GM18868 (cell line): ENCODE data around the gene ST3GAL5.
"Not testable (repeated sequence)": the region's sequence is repeated elsewhere in the genome, so short reads cannot be mapped to it uniquely, and the experiment has no call there.

ENCODE experiments used
- ATAC-seq: cut with Tn5 transposase; IDR thresholded peaks from one replicate; pipeline ENCODE4 v1.9.1; 2021; ENCODE audit warnings: mild to moderate bottlenecking, moderate library complexity; ENCODE audit not compliant: unreplicated experiment

ST3GAL5 gene

DNA sequence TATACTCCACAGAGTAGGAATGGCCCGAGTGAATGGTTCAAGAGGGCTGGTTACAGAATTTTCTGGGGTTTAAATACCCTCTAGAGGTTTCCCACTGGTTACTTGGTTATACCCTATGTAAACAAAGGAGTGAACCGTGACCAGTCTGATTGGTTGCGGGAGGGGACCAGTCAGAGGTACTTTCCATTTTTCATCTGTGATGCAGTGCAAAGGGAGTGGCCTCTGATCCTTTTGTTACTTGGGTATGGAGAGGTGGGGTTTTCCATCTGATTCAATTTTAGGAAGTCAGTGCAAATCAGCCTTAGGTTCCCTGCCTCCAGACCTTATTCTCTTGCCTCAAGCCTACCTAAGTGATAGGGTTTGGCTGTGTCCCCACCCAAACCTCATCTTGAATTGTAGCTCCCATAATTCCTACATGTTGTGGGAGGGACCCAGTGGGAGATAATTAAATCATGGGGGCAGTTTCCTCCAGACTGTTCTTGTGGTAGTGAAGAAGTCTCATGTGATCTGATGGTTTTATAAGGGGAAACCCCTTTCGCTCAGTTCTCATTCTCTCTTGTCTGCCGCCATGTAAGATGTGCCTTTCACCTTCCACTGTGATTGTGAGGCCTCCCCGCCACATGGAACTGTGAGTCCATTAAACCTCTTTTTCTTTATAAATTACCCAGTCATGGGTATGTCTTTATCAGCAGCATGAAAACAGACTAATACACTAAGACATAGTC is 5.9 kb upstream of the ST3GAL5 start:
- not testable (repeated sequence) for ATAC-seq

DNA sequence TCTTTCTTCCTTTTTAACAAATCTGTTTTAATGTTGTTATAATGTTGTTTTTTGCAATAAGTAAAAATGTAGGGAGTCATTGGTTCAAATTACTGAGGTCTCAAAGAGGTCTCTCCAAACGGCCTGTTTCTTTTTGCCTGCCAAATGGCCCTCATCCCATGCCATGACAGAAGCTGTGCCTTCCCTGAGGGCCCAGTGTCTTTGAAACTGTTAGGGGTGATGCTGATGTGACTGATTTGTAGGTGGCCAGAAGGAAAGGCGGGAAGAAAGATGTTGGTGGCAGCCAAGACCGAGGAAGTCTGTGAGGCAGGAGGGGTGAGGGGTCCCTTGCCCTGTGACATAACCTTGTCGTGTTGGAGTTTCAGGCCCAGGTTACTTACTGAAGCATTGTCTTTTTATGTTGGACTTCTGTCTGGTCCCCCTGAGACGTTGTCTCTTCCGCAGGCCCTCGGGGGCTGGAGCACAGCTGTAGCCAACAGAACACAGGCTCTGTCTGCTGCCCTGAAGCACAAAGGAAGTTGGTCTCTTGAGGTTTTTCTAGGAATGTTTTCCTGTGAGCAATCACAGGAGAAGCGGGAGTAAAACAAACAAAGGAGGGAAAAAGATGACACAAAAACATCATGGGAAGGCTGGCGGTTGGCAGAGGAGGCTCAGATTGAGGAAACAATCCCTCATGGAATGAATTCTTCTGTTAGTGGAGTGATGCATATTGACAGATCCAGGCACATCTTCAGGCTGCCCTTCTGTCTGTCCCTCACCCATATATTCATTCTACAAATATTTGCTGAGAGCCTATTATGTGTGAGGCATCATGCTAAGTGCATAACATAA is 4.9 kb upstream of the ST3GAL5 start:
- ATAC-seq, result no peak

GRCh38 chr2:85892216-85892944 is 3.6 kb upstream of the ST3GAL5 start:
- ATAC-seq, result no peak

- no peak for ATAC-seq
Observed at GRCh38 chr2:85890522-85891176, 1.9 kb upstream of the ST3GAL5 start.

DNA sequence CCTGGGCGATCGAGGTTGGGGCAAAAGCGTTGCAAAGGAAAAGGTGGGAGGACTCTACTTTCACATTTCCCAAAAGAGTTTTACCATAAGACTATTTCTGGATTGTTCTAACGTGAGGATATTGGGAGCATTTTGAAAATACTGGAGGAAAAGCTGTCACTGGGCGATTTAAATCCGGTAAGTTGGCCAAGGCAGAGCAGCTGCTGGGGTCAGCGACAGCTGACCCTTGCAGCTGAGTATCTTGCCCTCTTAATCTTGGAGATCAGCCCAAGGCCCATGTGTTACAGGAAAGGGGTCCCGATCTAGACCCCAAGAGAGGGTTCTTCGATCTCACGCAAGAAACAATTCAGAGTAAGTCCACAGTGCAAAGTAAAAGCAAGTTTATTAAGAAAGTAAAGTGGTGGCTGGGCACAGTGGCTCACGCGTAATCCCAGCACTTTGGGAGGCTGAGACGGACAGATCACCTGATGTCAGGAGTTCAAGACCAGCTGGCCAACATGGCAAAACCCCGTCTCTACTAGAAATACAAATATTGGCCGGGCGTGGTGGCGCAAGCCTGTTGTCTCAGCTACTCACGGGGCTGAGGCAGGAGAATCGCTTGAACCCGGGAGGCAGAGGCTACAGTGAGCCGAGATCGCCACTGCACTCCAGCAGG is 964 bp upstream of the ST3GAL5 start:
- no peak for ATAC-seq

GRCh38 chr2:85888020-85888683 is 638 bp downstream of the ST3GAL5 start:
- ATAC-seq, result peak; percentile 14

- ATAC-seq, result no peak
Observed at GRCh38 chr2:85887566-85888019, 1.2 kb downstream of the ST3GAL5 start.

DNA sequence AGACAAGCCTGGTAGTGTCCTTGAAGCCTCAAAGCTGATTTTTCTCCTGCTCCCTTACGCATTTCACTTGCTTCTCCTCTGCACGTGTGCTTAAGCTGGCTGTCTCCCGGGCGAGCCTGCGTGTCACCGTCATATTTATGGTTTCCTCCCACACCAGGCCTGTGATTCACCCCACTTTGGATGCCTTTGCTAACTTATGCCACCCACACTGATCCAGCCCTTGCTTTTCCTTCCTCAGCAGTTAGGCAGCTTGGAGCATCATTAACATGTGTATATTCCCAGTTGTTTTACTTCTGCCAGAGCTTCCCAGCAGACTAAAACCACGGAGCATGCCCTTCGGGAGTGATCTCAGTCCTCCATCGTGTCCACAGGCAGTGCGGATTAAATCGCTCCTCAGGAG is 2.2 kb downstream of the ST3GAL5 start:
- ATAC-seq, result no peak

DNA sequence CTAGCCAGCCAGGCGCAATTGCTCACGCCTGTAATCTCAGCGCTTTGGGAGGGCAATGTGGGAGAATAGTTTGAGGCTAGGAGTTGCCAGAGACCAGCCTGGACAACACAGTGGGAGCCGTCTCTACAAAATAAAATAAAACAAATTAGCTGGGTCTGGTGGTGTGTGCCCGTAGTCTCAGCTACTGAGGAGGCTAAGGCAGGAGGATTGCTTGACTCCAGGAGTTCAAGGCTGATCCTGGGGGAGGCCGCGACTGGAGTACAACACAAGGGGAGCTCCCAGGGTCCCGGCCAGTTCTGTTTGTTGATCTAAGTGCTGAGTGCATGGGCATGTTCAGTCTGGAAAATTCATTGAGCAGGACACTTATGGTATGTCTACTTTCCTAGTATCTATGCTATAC is 2.6 kb downstream of the ST3GAL5 start:
- no peak for ATAC-seq

GRCh38 chr2:85881781-85882180 is 7.0 kb downstream of the ST3GAL5 start:
- ATAC-seq, result not testable (repeated sequence)

- not testable (repeated sequence) for ATAC-seq
Observed at GRCh38 chr2:85880716-85881328, 8.0 kb downstream of the ST3GAL5 start.

DNA sequence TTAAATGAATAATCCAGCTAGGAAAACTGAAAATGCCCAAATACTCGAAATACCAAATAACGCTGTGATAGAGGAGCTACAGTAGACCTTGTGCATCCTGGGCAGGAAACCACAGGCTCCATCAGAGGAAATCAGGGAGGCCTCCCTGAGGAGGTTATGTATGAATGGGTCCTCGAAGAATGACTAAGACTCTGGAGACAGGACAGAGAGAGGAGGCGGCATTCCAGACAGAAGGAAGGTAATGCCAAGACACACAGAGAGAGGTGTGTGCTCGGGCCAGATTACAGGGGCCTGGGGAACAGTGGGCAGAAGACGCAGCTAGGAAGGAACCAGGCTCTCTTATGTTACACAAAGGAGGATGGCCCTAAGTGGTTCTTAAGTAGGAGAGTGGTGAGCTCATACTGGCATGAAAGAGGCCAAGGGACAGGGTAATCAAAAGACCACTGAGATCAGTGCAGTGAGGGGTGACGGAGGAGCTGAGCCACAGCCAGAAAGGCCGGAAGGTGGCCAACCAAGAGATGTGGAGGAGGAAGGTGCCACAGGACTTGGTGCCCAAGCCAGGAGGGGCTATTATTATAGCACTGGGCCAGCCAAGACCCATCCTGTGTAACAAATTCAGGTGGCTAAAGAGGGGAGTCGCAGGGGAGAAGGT is 9.9 kb downstream of the ST3GAL5 start:
- no peak for ATAC-seq

DNA sequence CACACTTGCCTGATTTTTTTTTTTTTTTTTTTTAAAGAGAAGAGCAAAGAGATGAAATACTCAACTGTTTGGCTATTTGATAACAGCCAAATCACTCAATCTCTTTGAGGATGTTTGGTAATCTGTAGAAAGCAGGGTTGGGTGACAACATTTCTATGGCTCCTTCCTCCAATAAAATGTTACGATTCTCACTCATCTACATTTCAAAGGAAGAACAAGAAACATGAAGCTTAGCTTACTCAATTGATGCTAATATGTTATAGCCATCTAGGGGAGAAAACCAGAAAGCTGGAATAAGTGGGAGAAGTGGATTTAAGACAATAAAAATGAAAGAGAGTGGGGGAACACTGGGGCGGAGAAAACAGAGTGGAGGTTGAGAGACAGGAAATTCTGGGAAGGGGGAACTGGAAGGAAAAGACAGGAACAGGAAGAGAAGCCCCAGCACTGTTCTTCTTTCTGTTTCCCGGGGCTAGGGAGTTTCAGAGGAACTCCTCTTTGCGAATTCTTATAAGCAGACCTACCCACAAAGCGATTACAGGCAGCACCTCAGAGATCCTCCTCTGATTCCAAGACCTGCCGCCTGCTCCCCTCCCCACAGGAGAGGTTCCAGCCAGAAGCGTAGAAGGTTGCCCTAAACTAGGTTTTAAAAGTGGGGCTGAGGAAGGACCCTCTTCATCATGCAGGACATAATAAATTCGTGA is 13.3 kb downstream of the ST3GAL5 start:
- no peak for ATAC-seq

- ATAC-seq, result no peak
Observed at GRCh38 chr2:85873679-85874078, 15.1 kb downstream of the ST3GAL5 start.

DNA sequence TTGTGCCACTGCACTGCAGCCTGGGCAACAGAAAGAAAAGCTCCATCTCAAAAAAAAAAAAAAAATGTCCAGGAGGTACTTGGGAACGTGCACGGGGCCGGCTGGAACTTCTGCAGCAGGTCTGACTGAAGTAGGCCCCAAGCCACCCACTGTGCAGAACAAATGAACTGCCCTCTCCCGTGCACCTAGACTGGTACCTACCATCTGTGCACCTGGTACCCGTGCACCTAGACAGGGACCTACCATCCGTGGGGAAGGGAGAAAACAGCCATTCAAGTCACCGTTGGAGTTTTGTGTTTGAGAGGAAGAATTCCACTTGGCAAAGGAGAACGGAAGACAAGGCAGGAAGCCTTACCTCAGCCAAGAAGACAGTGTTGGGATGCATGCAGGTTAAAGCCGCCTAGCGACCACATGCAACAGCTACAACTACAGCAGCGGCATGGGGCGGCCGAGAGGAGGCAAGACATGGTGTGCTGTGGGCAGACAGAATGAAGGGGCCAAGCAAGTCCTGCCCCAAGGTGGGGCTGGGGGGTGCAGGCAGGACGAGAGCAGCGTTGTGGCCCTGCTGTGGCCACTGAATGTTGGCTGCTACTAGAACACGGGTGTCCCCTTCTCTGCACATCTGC is 16.1 kb downstream of the ST3GAL5 start:
- ATAC-seq, result no peak

- ATAC-seq, result no peak
Observed at GRCh38 chr2:85871494-85872164, 17.2 kb downstream of the ST3GAL5 start.

GRCh38 chr2:85868822-85869221 is 20.0 kb downstream of the ST3GAL5 start:
- ATAC-seq, result no peak
